ENCODE data around the gene GABBR2. TPM values are rescaled to one million over a fixed set of nuclear protein-coding genes. Genes with fewer than 3 reads are reported as not detected.

The GABBR2 gene
- total RNA-seq, 4 donors from 2014 or later: 0.32 to 1.7 TPM; not detected in 2

DNA sequence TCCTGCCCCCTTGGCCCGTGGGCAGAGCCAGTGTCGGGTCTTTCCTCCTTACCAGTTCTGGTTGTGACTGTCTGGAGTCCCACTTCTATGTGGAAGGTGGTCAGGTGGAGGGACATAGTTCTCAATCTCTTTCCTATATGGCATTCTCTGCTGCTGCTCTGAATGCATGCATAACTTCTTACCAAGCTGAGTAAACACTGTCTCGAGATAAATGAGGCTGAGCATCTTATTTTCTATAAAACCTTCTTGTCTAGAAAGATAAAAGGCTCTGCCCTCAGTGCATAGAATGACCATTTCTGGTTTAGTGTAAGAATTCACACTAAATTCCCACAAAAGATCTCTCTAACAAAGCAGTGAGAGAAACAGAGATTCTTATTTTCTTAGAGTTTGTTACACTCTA lies 347.1 kb downstream of the GABBR2 start:
- Histone ChIP-seq H3K36me3 (no peaks in the 10 kb centered on the region), H3K4me3 (no peak overlapping the region), H3K27ac (no peak overlapping the region), H3K27me3 (peaks cover 5% of the 10 kb centered on the region), H3K4me1 (no peaks in the 10 kb centered on the region), H3K9me3 (peaks cover 5% of the 10 kb centered on the region)
- DNase-seq (ENCODE audit: low spot score in 2 of 2): no peak
- TF ChIP-seq POLR2A (IDR thresholded peaks at IDR 0.05) (no peak), POLR2AphosphoS5 (IDR thresholded peaks at IDR 0.05) (no peak), EP300 (IDR thresholded peaks at IDR 0.05) (no peak)
- TF ChIP-seq, protein P1, sequence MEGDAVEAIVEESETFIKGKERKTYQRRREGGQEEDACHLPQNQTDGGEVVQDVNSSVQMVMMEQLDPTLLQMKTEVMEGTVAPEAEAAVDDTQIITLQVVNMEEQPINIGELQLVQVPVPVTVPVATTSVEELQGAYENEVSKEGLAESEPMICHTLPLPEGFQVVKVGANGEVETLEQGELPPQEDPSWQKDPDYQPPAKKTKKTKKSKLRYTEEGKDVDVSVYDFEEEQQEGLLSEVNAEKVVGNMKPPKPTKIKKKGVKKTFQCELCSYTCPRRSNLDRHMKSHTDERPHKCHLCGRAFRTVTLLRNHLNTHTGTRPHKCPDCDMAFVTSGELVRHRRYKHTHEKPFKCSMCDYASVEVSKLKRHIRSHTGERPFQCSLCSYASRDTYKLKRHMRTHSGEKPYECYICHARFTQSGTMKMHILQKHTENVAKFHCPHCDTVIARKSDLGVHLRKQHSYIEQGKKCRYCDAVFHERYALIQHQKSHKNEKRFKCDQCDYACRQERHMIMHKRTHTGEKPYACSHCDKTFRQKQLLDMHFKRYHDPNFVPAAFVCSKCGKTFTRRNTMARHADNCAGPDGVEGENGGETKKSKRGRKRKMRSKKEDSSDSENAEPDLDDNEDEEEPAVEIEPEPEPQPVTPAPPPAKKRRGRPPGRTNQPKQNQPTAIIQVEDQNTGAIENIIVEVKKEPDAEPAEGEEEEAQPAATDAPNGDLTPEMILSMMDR (IDR thresholded peaks at IDR 0.05): no peak
- 76% methylated on average over 3 of the region's 3 CpGs for WGBS

DNA sequence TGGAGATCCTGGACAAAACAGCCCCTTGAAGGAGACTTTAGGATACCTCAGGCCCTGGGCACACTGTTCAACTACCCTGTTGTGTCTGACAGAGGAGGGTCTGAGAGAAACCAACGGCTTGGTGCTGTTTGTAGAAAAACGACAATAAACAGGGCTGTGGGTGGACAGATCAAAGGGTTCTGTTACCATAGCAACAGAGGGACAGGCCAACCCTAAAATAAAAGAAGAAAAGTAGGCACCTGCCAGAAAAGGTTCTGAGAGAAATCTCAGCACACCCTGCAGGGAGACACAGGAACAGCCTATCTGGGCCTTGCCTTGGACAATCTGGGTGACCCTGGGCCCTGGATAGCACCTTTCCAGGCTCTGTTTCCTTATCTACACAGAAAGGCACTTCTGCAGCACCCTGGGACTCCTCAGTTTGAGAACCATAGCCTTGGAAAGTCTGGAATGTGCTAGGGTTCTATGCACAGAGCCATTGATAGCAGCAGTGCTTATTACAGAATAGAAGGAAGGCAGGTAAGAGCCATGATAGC lies 348.5 kb downstream of the GABBR2 start:
- Histone ChIP-seq H3K4me1 (no peaks in the 10 kb centered on the region), H3K27me3 (peaks cover 5% of the 10 kb centered on the region), H3K27ac (no peak overlapping the region), H3K4me3 (no peak overlapping the region), H3K9me3 (peaks cover under 1% of the 10 kb centered on the region), H3K36me3 (no peaks in the 10 kb centered on the region)
- WGBS: 35% methylated on average over 2 of the region's 2 CpGs
- DNase-seq (ENCODE audit: low spot score in 2 of 2): no peak
- TF ChIP-seq POLR2AphosphoS5 (IDR thresholded peaks at IDR 0.05) (no peak), EP300 (IDR thresholded peaks at IDR 0.05) (no peak), POLR2A (IDR thresholded peaks at IDR 0.05) (no peak)
- TF ChIP-seq, protein P1 (IDR thresholded peaks at IDR 0.05): no peak

DNA sequence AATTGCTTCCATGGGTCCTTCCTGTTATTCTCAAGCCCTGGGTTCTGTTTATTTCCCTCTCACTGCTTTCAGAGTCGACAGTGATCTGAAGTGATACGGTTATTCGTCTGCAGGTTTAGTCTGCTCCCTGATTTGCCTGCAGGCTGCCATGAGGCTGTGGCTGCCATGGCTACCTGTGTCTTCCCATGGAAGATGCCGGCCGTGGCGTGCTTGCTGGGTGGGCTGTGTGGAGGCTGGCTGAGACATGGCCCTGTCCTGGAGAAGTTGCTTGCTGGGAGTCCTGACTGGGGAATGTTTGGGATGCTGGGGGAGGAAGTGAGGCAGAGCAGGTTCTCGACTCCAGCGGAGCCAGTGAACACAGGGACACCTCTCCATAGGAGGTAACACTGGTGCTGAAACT lies 349.2 kb downstream of the GABBR2 start:
- Histone ChIP-seq H3K27ac (no peak overlapping the region), H3K36me3 (no peaks in the 10 kb centered on the region), H3K4me3 (no peak overlapping the region), H3K27me3 (peaks cover 5% of the 10 kb centered on the region), H3K9me3 (no peaks in the 10 kb centered on the region), H3K4me1 (no peaks in the 10 kb centered on the region)
- no peak for TF ChIP-seq POLR2AphosphoS5 (IDR thresholded peaks at IDR 0.05)
- TF ChIP-seq, protein P1 (IDR thresholded peaks at IDR 0.05): no peak
- TF ChIP-seq EP300 (IDR thresholded peaks at IDR 0.05): no peak
- TF ChIP-seq POLR2A (IDR thresholded peaks at IDR 0.05): no peak
- DNase-seq (ENCODE audit: low spot score in 2 of 2): no peak
- 77% methylated on average over 8 of the region's 8 CpGs for WGBS

DNA sequence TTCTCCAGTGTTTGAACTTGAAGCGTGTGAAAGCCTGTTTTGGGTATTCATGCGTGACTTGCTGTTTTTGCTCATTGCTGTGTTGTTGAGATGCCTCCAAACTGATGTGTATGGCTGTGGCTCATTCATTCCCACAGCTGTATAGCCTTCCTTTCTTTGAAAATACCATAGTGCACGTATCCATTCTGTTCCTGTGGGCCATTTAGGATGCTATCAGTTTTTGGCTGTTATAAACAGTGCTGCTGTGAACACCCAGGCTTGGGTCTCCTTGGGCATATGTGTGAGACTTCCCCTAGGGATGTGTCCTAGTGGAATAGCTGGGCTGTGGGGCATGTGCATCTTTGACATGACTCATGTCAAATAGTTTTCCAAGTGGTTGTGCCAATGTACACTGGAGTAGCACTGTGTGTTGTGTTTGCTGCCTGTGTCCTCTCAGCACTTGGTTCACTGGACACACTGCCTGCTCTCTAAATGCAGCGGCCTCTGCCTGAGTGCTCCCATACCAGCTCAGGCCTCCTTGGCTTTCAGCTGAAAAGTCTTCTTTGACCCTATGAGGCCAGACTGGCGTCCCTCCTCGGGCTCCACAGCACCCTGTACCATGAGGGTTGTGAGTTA lies 350.7 kb downstream of the GABBR2 start:
- Histone ChIP-seq H3K4me1 (no peaks in the 10 kb centered on the region), H3K27ac (no peak overlapping the region), H3K36me3 (no peaks in the 10 kb centered on the region), H3K27me3 (peaks cover 5% of the 10 kb centered on the region), H3K9me3 (no peaks in the 10 kb centered on the region), H3K4me3 (no peak overlapping the region)
- DNase-seq (ENCODE audit: low spot score in 2 of 2): no peak
- TF ChIP-seq POLR2AphosphoS5 (IDR thresholded peaks at IDR 0.05): no peak
- no peak for TF ChIP-seq EP300 (IDR thresholded peaks at IDR 0.05)
- TF ChIP-seq, protein P1 (IDR thresholded peaks at IDR 0.05): no peak
- no peak for TF ChIP-seq POLR2A (IDR thresholded peaks at IDR 0.05)
- WGBS: 89% methylated on average over 5 of the region's 6 CpGs

DNA sequence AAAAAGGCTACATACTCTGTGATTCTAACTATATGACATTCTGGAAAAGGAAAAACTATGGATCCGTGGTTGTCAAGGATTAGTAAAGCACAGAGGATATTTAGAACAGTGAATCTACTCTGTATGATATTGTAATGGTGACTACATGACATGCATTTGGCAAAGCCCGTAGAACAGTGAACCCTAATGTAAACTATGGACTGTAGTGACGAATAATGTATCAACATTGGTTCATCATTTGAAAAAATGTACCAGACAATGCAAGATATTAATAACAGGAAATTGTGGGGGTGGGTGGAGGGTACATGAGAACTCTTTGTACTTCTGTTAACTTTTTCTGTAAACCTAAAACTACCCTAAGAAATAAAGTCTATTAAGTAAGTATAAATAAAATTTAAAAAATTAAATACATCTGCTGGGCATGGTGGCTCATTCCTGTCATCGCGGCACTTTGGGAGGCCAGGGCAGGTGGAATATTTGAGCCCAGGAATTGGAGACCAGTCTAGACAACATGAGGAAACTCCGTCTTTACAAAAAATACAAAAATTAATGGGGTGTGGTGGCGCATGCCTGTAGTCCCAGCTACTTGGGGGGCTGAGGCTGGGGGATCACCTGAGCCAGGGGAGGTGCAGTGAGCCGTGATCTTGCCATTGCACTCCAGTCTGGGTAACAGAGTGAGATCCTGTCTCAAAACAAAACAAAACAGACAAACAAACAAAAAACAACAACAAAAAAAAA lies 351.6 kb downstream of the GABBR2 start:
- no peak for DNase-seq (ENCODE audit: low spot score in 2 of 2)
- no peaks in the 10 kb centered on the region for H3K4me1 ChIP-seq
- no peaks in the 10 kb centered on the region for H3K36me3 ChIP-seq
- no peak overlapping the region for H3K27ac ChIP-seq
- H3K9me3 ChIP-seq: no peaks in the 10 kb centered on the region
- H3K4me3 ChIP-seq: no peak overlapping the region
- WGBS: 86% methylated on average over 8 of the region's 8 CpGs
- peaks cover 13% of the 10 kb centered on the region for H3K27me3 ChIP-seq
- TF ChIP-seq EP300 (IDR thresholded peaks at IDR 0.05) (no peak), POLR2A (IDR thresholded peaks at IDR 0.05) (no peak)
- TF ChIP-seq, protein P1 (IDR thresholded peaks at IDR 0.05): no peak

Measured in suprapubic skin (tissue), 4 donors.